ENCODE results near the gene PALM.

The PALM gene

GRCh38 chr19:755063-755462 lies 46.3 kb downstream of the PALM start:
- TF ChIP-seq TAF1 (IDR thresholded peaks at IDR 0.05; ENCODE audit: borderline replicate concordance, insufficient read depth, low read length) (no peak), SIN3A (IDR thresholded peaks at IDR 0.05; ENCODE audit: borderline replicate concordance, insufficient read depth, low read length) (no peak), POLR2AphosphoS5 (IDR thresholded peaks at IDR 0.05; ENCODE audit: low read depth, low read length) (no peak), FOXP2 (optimal IDR thresholded peaks at IDR 0.05; ENCODE audit: borderline replicate concordance, extremely low read depth, extremely low read length, insufficient read depth) (no peak)
- TF ChIP-seq, protein P1, sequence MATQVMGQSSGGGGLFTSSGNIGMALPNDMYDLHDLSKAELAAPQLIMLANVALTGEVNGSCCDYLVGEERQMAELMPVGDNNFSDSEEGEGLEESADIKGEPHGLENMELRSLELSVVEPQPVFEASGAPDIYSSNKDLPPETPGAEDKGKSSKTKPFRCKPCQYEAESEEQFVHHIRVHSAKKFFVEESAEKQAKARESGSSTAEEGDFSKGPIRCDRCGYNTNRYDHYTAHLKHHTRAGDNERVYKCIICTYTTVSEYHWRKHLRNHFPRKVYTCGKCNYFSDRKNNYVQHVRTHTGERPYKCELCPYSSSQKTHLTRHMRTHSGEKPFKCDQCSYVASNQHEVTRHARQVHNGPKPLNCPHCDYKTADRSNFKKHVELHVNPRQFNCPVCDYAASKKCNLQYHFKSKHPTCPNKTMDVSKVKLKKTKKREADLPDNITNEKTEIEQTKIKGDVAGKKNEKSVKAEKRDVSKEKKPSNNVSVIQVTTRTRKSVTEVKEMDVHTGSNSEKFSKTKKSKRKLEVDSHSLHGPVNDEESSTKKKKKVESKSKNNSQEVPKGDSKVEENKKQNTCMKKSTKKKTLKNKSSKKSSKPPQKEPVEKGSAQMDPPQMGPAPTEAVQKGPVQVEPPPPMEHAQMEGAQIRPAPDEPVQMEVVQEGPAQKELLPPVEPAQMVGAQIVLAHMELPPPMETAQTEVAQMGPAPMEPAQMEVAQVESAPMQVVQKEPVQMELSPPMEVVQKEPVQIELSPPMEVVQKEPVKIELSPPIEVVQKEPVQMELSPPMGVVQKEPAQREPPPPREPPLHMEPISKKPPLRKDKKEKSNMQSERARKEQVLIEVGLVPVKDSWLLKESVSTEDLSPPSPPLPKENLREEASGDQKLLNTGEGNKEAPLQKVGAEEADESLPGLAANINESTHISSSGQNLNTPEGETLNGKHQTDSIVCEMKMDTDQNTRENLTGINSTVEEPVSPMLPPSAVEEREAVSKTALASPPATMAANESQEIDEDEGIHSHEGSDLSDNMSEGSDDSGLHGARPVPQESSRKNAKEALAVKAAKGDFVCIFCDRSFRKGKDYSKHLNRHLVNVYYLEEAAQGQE (IDR thresholded peaks at IDR 0.05; ENCODE audit: insufficient read depth in 1 of 2, low read depth in 2 of 2, low read length in 2 of 2): no peak

DNA sequence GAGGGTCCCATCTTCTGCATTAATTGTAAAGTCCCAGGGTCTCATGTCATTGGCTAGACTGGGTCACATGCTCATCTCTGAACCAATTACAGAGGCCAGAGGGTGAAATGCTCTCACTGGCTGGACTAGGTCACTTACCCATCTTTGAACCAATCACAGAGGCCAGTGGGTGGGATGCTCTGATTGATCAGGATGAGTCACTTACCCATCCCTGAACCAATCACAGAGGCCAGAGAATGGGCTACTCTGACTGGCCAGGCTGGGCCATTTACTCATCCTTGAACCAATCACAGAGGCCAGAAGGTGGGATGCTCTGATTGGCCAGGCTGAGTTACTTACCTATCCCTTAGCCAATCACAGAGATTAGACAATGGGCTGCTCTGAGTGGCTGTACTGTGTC lies 47.5 kb downstream of the PALM start:
- no peak for TF ChIP-seq FOXP2 (optimal IDR thresholded peaks at IDR 0.05; ENCODE audit: borderline replicate concordance, extremely low read depth, extremely low read length, insufficient read depth)
- TF ChIP-seq, protein P1 (IDR thresholded peaks at IDR 0.05; ENCODE audit: insufficient read depth in 1 of 2, low read depth in 2 of 2, low read length in 2 of 2): no peak
- TF ChIP-seq SIN3A (IDR thresholded peaks at IDR 0.05; ENCODE audit: borderline replicate concordance, insufficient read depth, low read length): no peak
- no peak for TF ChIP-seq POLR2AphosphoS5 (IDR thresholded peaks at IDR 0.05; ENCODE audit: low read depth, low read length)
- no peak for TF ChIP-seq TAF1 (IDR thresholded peaks at IDR 0.05; ENCODE audit: borderline replicate concordance, insufficient read depth, low read length)

DNA sequence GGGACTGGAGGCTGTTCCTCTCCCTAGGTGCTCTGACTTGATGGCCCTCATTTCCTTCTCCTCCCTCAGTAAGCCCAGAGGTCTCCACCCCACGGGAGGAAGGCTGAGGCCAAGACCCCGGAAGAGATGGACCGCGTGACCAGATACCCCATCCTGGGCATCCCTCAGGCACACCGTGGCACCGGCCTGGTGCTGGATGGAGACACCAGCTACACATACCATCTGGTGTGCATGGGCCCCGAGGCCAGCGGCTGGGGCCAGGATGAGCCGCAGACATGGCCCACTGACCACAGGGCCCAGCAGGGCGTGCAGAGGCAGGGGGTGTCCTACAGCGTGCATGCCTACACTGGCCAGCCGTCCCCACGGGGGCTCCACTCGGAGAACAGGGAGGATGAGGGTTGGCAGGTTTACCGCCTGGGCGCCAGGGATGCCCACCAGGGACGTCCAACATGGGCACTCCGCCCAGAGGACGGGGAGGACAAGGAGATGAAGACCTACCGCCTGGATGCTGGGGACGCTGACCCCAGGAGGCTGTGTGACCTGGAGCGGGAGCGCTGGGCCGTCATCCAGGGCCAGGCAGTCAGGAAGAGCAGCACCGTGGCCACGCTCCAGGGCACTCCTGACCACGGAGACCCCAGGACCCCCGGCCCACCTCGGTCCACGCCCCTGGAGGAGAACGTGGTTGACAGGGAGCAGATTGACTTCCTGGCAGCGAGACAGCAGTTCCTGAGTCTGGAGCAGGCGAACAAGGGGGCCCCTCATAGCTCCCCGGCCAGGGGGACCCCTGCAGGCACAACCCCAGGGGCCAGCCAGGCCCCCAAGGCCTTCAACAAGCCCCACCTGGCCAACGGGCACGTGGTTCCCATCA lies 48.3 kb downstream of the PALM start:
- TF ChIP-seq, protein P1 (IDR thresholded peaks at IDR 0.05; ENCODE audit: insufficient read depth in 1 of 2, low read depth in 2 of 2, low read length in 2 of 2): no peak
- TF ChIP-seq TAF1 (IDR thresholded peaks at IDR 0.05; ENCODE audit: borderline replicate concordance, insufficient read depth, low read length): no peak
- no peak for TF ChIP-seq POLR2AphosphoS5 (IDR thresholded peaks at IDR 0.05; ENCODE audit: low read depth, low read length)
- TF ChIP-seq FOXP2 (optimal IDR thresholded peaks at IDR 0.05; ENCODE audit: borderline replicate concordance, extremely low read depth, extremely low read length, insufficient read depth): no peak
- no peak for TF ChIP-seq SIN3A (IDR thresholded peaks at IDR 0.05; ENCODE audit: borderline replicate concordance, insufficient read depth, low read length)

- no peak for TF ChIP-seq TAF1 (IDR thresholded peaks at IDR 0.05; ENCODE audit: borderline replicate concordance, insufficient read depth, low read length)
- TF ChIP-seq POLR2AphosphoS5 (IDR thresholded peaks at IDR 0.05; ENCODE audit: low read depth, low read length): no peak
- no peak for TF ChIP-seq FOXP2 (optimal IDR thresholded peaks at IDR 0.05; ENCODE audit: borderline replicate concordance, extremely low read depth, extremely low read length, insufficient read depth)
- TF ChIP-seq, protein P1 (IDR thresholded peaks at IDR 0.05; ENCODE audit: insufficient read depth in 1 of 2, low read depth in 2 of 2, low read length in 2 of 2): no peak
- no peak for TF ChIP-seq SIN3A (IDR thresholded peaks at IDR 0.05; ENCODE audit: borderline replicate concordance, insufficient read depth, low read length)
Observed at GRCh38 chr19:757811-758668, 49.3 kb downstream of the PALM start.

Data from PFSK-1 (cell line).